Liver (tissue), 3 donors: ENCODE measurements around the gene ASH1L.

Experiments used
- CTCF ChIP-seq: fragments of 150-350 bp; IDR thresholded peaks from 2 replicates; pipeline ENCODE4 v1.5.1; 2017; ENCODE audit warnings: improper control_type of control experiment, low read depth, low read length; ENCODE audit not compliant: missing input control
- EGR1 ChIP-seq, 2 donors: IDR thresholded peaks; 2 replicates each; pipeline ENCODE4 v1.6.1; 2016 to 2018; ENCODE audit warnings: antibody characterized with exemption in 2 of 2, low read depth in 2 of 2
- JUND ChIP-seq, 2 donors: IDR thresholded peaks; 2 replicates each; pipeline ENCODE4 v1.6.1; 2016; ENCODE audit warnings: antibody characterized with exemption in 2 of 2
- RAD21 ChIP-seq, 2 donors: IDR thresholded peaks; 2 replicates each; pipeline ENCODE4 v1.6.1; 2016; ENCODE audit warnings: antibody characterized with exemption in 2 of 2, mild to moderate bottlenecking in 2 of 2
- RXRA ChIP-seq, 2 donors: IDR thresholded peaks; 2 replicates each; pipeline ENCODE4 v1.6.1; 2017 to 2018; ENCODE audit warnings: antibody characterized with exemption in 2 of 2, mild to moderate bottlenecking in 1 of 2
- SP1 ChIP-seq: IDR thresholded peaks from 2 replicates; pipeline ENCODE4 v1.6.1; 2018; ENCODE audit warnings: antibody characterized with exemption, mild to moderate bottlenecking
- YY1 ChIP-seq: IDR thresholded peaks from 2 replicates; pipeline ENCODE4 v1.6.1; 2016; ENCODE audit warnings: antibody characterized with exemption, mild to moderate bottlenecking
- donor health status: healthy.
- donor health status: healthy.

- TF ChIP-seq CTCF: no peak
- no peak for TF ChIP-seq SP1
- TF ChIP-seq RAD21 (IDR thresholded peaks at IDR 0.05): no peak
- TF ChIP-seq EGR1 (IDR thresholded peaks at IDR 0.05; ENCODE audit: low read depth in 2 of 2): no peak
- TF ChIP-seq YY1: no peak
- TF ChIP-seq RXRA (IDR thresholded peaks at IDR 0.05): no peak
- no peak for TF ChIP-seq JUND (IDR thresholded peaks at IDR 0.05)
Measured at GRCh38 chr1:155329980-155330598, 232.5 kb downstream of the ASH1L start.
